ENCODE results near the gene SCGN. TPM values are rescaled to one million over a fixed set of nuclear protein-coding genes. Genes with fewer than 3 reads are reported as not detected.

Gene SCGN
- total and polyA plus RNA-seq, 2 of the 4 experiments (the other 2 are of a cell fraction) = not detected

DNA sequence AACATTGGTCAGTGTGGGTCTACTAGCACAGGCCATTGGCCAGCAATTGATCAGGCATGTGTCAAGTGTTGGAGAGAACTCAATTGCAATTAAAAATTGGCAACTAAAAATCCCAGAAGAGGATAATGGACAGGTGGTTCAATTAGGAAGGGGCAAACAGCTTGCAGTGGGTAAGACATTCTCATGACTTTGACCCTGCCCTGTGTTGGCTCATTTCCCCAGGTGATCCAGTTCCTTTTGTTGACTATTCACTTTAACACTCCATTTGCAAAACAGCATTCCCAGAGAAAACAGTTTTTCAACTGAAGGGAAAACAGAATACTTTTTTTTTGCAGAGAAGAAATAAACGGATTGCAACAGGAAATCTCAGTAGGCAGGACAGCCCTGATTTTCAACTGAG lies 28.9 kb upstream of the SCGN start:
- in situ Hi-C loops (cut with MboI; ENCODE audit: low sequenced_read_pairs) = loop anchor here (25.0 kb wide), 1 partner anchor 1036 kb away; no protein-coding TSS in a partner anchor
- Histone ChIP-seq H2BK5ac (ENCODE audit: low read depth, low read length, poor library complexity, severe bottlenecking) (no peak overlapping the region), H3K56ac (ENCODE audit: extremely low read depth, insufficient read depth, low read length) (no peak overlapping the region)

More for the DNA sequence above, 28.9 kb upstream of the SCGN start:
- no TSS peak for BruUV-seq (replicated peaks)
- dilution Hi-C loops (cut with HindIII; ENCODE audit: low sequenced_read_pairs, unreplicated experiment) = no loop called here
- H3K9me1 ChIP-seq (ENCODE audit: insufficient read depth, low read length) = no peaks in the 10 kb centered on the region
- no peak overlapping the region for H3K4ac ChIP-seq (ENCODE audit: low read depth, low read length)
- H3K23ac ChIP-seq (ENCODE audit: low read depth, low read length) = no peak overlapping the region
- WGBS, 2 experiments (ENCODE audit: extremely low coverage in 2 of 2, insufficient read length in 1 of 2) = no CpG with 5 or more reads among the region's 1 CpG
- H2BK15ac ChIP-seq (ENCODE audit: low read depth, low read length) = no peak overlapping the region
- no peak overlapping the region for H2AK5ac ChIP-seq (ENCODE audit: low read depth, low read length)
- H3K27me3 ChIP-seq (ENCODE audit: control insufficient read depth, insufficient read depth, low read length) = no peaks in the 10 kb centered on the region
- H3K36me3 ChIP-seq (ENCODE audit: control insufficient read depth, insufficient read depth, low read length) = no peaks in the 10 kb centered on the region
- H2BK20ac ChIP-seq (ENCODE audit: low read depth, low read length) = no peak overlapping the region
- no peak overlapping the region for H3K9ac ChIP-seq (ENCODE audit: low read depth, low read length)
- H2AK9ac ChIP-seq (replicated peaks; ENCODE audit: low read depth, low read length, poor library complexity) = no peak overlapping the region
- no peaks in the 10 kb centered on the region for H3K9me3 ChIP-seq (ENCODE audit: control insufficient read depth, insufficient read depth, low read length)
- H3K79me1 ChIP-seq (ENCODE audit: low read depth in 1 of 2, low read length in 2 of 2) = no peaks in the 10 kb centered on the region
- no peaks in the 10 kb centered on the region for H4K20me1 ChIP-seq (ENCODE audit: insufficient read depth, low read length)
- no peak overlapping the region for H3K4me3 ChIP-seq (ENCODE audit: insufficient read depth, low read depth, low read length)
- no peak overlapping the region for H3K14ac ChIP-seq (replicated peaks; ENCODE audit: low read depth, low read length)
- TF ChIP-seq, protein P1, sequence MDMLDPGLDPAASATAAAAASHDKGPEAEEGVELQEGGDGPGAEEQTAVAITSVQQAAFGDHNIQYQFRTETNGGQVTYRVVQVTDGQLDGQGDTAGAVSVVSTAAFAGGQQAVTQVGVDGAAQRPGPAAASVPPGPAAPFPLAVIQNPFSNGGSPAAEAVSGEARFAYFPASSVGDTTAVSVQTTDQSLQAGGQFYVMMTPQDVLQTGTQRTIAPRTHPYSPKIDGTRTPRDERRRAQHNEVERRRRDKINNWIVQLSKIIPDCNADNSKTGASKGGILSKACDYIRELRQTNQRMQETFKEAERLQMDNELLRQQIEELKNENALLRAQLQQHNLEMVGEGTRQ (IDR thresholded peaks at IDR 0.05; ENCODE audit: low read depth, low read length) = no peak
- TF ChIP-seq RFX5 (IDR thresholded peaks at IDR 0.05; ENCODE audit: low read depth, low read length) (no peak), NFE2L2 (IDR thresholded peaks at IDR 0.05; ENCODE audit: low read depth, low read length) (no peak), RCOR1 (IDR thresholded peaks at IDR 0.05; ENCODE audit: insufficient replicate concordance, low read length) (no peak), MAFK (IDR thresholded peaks at IDR 0.05; ENCODE audit: low read depth, low read length) (no peak), MXI1 (IDR thresholded peaks at IDR 0.05; ENCODE audit: borderline replicate concordance, low read depth, low read length) (no peak), SMC3 (IDR thresholded peaks at IDR 0.05; ENCODE audit: low read depth, low read length) (no peak), RAD21 (IDR thresholded peaks at IDR 0.05; ENCODE audit: low read length) (no peak), POLR2A (IDR thresholded peaks at IDR 0.05; ENCODE audit: low read depth, low read length) (no peak), CHD1 (IDR thresholded peaks at IDR 0.05; ENCODE audit: low read depth, low read length) (no peak), MAZ (IDR thresholded peaks at IDR 0.05; ENCODE audit: borderline replicate concordance, low read depth, low read length) (no peak), FOS (IDR thresholded peaks at IDR 0.05; ENCODE audit: low read depth, low read length) (no peak), BHLHE40 (IDR thresholded peaks at IDR 0.05; ENCODE audit: low read depth, low read length) (no peak)
- TF ChIP-seq, protein P2, sequence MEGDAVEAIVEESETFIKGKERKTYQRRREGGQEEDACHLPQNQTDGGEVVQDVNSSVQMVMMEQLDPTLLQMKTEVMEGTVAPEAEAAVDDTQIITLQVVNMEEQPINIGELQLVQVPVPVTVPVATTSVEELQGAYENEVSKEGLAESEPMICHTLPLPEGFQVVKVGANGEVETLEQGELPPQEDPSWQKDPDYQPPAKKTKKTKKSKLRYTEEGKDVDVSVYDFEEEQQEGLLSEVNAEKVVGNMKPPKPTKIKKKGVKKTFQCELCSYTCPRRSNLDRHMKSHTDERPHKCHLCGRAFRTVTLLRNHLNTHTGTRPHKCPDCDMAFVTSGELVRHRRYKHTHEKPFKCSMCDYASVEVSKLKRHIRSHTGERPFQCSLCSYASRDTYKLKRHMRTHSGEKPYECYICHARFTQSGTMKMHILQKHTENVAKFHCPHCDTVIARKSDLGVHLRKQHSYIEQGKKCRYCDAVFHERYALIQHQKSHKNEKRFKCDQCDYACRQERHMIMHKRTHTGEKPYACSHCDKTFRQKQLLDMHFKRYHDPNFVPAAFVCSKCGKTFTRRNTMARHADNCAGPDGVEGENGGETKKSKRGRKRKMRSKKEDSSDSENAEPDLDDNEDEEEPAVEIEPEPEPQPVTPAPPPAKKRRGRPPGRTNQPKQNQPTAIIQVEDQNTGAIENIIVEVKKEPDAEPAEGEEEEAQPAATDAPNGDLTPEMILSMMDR (conservative IDR thresholded peaks at IDR 0.05; ENCODE audit: low read depth, low read length) = no peak
- TF ChIP-seq, protein P3, sequence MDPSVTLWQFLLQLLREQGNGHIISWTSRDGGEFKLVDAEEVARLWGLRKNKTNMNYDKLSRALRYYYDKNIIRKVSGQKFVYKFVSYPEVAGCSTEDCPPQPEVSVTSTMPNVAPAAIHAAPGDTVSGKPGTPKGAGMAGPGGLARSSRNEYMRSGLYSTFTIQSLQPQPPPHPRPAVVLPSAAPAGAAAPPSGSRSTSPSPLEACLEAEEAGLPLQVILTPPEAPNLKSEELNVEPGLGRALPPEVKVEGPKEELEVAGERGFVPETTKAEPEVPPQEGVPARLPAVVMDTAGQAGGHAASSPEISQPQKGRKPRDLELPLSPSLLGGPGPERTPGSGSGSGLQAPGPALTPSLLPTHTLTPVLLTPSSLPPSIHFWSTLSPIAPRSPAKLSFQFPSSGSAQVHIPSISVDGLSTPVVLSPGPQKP (IDR thresholded peaks at IDR 0.05; ENCODE audit: borderline replicate concordance, low read depth, low read length) = no peak
- H4K91ac ChIP-seq (ENCODE audit: insufficient read depth, low read depth, low read length) = no peak overlapping the region
- H2AFZ ChIP-seq (replicated peaks; ENCODE audit: low read length, poor library complexity) = no peak overlapping the region
- no peak overlapping the region for H3K27ac ChIP-seq (ENCODE audit: insufficient read depth, low read length)
- no peak overlapping the region for H2BK120ac ChIP-seq (ENCODE audit: low read depth, low read length)
- ChIA-PET POLR2A (ENCODE audit: unreplicated experiment) (no interaction called here), CTCF (no interaction called here)
- H4K5ac ChIP-seq (ENCODE audit: low read depth, low read length) = no peak overlapping the region
- no peak overlapping the region for H3K4me2 ChIP-seq (ENCODE audit: low read depth, low read length)
- H3K4me1 ChIP-seq (ENCODE audit: control insufficient read depth, insufficient read depth, low read length) = no peaks in the 10 kb centered on the region
- intact Hi-C loops (cut with micrococcal nuclease) = no loop called here
- no peak overlapping the region for H4K8ac ChIP-seq (ENCODE audit: low read depth in 2 of 2, low read length in 2 of 2)
- H3K18ac ChIP-seq (ENCODE audit: low read depth, low read length) = no peak overlapping the region
- DNase-seq (no peak), ATAC-seq (ENCODE audit: low read depth) (no peak)
